GM19240 (cell line): ENCODE results near the gene TLCD5.

Experiments
- DNase-seq: peaks from one replicate; pipeline ENCODE4 v3.0.0; 2011; ENCODE audit warnings: low spot score; ENCODE audit not compliant: insufficient read length

Gene TLCD5

DNA sequence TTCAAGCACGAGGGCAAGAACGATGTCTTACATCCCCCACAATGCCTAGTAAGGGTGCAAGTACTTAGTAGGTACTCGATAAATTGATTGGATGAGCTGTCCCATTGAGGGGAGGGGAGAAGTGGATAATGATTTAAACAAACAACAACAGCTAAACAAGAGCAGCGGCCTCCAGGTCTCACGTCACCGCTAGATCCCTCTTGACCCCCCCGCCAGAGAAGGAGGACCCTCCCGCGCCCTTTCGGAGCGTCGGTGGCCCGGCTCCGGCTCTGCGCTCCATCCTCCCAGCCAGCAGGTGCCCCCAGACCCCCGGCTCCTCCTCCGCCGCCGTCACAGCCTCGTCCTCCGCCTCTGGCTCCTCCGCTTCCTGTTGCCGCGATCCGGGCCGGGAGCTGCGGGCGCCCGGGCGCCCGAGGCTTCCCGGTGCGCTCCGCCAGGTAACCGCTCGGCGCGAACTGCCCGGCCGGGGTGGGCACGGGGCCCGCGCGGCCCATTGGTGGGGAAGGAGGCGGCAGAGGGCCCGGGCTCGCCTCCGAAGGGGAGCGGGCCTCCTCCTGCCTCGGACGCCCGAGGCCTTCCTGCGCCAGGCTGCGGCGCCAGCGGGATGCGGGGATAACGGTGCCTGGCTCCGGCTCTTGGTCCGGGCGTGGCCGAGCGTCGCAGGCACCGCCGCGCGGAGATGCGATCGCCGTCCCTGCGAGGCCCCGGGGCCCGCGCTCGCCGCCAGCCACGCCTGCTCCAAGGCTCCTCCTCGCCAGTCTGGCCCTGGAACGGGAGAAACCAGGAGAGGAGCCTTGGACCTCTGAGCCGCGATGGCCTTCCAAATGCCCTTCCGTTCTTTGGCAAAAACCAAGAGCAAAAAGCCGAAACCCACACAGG is at the start of gene TLCD5:
Gene TLCD5, plus strand, starts transcription at position 368 of the 879 bp plus-strand sequence. CDS start 2,143 bp downstream, outside the sequence.
- no peak for DNase-seq

DNA sequence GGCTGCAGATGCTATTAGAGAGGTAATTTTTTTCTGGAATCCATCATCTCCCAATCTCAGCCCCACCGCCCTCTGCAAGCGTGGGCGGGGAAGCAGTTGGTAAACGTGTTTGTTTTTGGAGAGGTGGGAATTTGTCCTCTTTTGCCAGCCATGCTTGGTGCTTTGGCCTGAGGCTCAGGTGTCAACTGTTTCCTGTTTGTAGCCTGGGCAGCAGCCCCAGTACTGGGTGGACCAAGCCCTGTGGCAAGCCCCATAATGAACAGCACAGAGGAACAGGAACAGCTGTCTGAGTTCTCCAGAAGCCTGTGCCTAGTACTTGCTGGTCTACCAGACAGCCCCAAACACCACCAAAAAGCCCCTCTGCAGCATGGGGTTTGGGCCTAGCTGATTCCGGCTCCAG is 45.6 kb upstream of the TLCD5 start:
- no peak for DNase-seq

DNA sequence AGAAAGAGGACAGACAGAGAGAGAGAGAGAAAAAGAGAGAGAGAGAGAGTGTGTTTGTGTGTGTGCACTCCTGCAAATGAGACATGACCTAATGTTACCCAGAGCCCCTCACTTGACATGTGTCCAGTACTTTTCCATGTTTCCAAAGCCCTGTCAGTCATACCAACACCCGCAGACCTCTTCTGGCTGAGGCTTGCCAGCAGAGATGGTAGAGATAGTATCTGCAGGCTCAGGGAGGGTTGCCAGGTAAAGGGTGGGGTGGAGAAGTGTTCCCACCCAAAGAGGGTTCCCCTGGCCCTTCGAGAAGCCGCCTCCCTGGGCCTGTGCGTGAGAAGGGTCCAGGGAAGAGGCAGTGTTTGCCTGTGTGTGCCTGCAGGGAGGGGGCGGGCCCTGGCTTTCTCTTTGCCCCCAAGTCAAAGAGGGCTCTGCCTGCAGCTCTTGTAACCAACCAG is 44.5 kb upstream of the TLCD5 start:
- no peak for DNase-seq

DNA sequence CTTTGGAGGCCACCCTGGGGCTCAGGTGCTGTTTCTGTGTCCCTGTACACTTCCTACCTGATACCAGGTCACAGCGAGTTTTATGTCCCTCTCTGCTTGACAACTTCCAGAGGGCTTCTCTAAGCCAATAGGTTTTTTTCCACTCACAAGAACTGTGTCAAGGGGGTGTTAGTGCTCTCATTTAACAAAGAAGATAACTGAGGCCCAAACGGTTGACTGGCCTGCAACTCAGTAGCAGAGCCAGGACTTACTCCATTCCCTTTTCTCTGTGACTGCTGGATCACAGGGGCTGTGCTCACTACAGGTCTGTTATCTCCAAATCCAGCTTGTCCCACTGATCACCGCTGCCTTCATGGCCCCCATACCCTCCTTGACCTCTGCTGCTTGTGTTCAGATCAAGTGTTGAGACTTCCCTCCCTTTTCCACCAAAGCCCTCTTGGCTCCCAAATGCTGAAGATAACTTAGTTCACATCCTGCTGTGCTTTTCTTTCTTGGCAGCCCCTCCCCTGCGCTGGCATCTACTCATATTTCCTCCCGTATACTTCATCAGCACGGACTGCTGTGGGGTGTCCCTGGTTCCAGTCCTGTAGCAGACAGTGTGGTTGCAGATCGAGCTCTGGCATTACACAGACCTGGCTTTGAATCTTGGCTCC is 43.8 kb upstream of the TLCD5 start:
- DNase-seq: no peak

DNA sequence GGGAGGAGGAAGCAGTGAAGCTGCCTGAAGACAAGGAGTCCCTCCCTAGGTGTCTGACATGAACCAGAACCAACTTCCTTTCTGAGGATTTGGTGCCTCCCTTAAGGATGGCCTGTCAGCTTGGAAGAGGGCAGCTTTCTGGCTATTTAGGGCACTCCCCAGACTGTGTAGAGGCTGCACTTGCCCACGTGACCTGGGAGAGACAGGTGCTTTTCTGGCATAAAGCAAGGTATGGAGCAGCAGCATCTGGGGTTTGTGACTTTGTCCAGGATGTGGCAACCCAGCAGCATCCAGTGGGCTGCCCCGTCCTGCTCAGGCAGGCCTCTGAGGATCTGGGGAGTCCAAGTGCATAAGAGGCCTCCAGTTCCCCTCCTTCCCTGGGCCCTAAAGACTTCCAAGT is 42.0 kb upstream of the TLCD5 start:
- DNase-seq: no peak

DNA sequence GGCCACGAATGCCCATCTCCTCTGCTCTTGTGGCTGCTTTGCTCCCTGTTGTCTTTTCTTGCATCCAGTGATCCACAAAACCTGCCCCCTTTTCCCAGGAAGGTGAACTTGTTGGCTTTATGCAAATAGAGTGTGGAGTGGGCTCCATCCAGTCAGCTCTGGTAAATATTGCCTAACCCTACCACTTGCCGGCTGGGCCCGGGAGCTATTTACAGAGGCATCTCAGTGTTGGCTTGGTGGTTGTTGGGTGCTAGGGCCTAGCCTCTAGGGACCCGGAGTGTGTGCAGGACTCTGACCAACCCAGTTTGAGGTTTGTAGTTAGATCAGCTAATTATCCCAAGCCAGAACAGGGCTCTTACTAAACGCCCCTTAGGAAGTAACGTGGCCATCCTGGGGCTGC is 40.8 kb upstream of the TLCD5 start:
- no peak for DNase-seq

DNA sequence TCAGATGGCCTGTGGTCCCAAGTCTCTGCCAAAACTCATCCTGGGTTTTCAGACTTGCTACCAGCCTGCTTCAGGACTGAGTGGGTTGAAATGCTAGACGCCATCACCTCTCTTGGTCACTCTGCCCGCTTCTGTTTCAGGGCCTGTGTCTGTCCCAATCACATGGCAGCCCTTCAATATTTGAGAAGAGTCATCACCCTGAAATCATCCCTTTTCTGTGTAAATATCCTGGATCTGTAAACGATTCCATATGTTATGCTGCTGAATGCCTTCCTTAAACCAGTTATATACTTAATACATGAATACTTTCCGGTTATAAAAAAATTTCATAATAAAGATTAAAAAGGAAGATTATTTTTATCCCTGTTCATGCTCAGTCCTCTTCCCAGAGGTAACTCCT is 39.8 kb upstream of the TLCD5 start:
- no peak for DNase-seq

DNA sequence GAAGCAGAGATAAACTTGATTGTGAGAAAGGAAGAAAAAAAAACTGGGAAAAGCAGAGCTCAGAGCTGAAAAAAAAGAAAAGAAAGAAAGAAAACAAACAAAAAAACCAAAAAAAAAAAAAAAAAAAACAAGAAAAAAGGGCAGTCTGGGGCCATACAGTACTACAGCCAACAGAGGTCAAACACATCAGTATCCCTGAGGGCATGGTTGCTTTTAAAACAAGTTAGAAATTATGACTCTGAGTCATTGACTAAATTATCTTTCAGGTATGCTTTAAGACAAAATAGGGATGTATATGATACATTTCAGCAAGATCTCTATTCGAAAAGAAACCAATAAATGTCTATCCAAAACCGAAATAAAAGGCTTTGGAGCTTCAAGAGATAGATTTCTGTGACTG is 37.1 kb upstream of the TLCD5 start:
- DNase-seq: no peak

DNA sequence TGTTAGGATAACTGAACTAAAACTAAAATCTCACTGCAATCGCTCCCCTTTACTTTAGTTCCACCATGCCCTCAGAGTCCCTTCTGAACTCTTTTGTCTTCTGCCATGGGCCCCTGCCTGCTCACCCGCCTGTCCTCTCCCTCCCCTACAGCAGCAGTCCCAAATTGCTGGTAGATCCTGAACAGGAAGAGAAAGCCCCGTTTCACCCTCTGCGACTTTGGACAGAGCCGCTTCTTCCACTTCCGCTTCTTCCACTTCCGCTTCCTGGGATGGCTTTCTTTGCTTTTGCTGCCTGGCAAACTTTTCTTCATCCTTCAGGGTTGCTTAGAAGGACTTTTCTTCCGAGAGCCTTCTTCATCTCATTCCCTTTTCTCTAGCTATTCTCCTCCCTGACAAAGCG is 35.7 kb upstream of the TLCD5 start:
- DNase-seq: no peak

DNA sequence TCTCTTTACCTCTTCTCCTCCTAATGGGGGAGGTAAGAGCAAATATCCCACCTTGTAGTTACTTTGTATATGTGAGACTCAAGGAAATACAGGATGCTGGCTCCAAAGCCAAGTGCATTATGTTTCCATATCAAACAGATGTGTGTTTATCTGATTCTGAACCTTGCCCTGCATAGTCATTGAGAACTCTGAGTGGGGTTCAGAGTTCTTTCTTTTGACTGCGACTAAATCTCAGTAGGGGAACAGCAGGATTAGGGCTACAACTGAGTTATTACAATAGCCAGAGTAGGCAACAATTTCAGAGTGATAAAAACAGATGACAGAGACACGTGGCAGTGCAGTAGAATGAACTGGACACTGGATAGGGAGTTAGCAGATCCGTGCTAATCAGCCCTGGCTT is 34.1 kb upstream of the TLCD5 start:
- no peak for DNase-seq

DNA sequence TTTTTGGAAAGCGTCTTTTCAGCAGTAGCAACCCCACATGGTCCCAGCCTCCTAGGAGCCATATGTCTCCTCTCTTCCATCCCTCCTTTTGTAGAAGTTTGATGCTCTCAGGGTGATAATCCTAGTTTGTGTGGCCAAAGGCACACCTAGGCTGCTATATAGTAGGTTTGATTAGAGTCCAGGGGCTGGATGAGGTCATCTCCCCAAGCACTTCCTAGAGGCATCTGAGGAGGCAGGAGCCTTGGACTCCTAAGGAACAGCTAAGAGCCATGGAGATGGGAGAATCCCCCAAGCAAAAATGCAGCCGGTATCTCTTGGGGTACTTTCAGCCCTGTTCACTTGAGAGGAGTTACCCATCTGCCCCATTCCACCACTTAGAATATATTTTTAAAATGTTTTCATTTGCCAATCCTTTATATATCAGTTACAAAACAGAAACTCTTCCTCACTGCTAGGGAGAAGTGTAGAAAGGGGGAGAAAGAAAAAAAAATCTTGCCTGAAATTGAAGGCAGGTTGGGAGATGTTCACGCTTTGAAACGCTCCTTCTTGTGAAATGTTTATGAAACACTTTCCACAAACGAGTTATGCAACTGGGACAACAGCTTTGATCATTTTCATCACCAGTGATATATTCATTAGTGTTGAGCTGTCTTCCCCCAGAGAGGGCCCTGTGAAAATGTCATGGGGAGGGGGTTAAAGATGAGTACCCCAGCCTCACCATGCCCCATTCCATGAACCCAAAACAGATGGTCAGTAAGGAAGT is 31.9 kb upstream of the TLCD5 start:
- DNase-seq: no peak

DNA sequence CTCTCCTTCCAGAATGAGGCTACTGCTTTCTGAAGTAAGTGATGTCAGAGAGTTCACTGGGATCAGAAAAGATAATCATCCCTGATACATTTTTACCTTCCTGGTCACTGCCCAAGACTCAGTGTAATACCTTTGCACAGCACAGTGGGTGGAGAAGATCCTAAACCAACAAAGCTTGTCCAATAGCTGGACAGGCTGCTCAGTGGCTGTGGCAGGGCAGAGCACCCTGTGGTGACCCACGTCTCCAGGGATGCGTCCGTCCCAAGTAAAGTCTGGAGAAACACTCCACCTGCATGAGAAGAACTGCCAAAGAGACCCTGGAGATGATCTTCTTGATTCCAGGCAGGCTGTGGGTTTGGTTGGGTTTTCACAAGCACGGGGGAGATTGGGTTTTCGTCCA is 31.0 kb upstream of the TLCD5 start:
- DNase-seq: no peak

DNA sequence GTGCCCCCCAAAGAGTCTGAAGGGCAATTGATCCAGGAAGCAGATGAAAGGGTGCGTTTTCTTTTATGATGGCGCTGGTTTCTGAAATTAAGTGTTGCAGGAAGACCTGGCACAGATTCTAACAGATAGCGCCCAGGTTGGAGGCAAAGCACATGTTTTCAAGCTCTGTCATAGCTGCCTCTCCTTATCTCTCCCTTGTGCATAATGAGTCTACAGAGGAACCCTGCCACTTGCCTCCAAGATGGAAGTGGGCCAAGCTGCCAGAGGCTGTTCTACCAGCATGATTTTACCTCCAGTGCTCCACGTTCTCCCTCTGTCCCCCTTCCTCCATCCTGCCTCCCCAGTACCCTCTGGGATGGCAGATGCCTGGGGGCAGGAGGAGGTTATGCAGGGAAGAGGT is 30.0 kb upstream of the TLCD5 start:
- no peak for DNase-seq

DNA sequence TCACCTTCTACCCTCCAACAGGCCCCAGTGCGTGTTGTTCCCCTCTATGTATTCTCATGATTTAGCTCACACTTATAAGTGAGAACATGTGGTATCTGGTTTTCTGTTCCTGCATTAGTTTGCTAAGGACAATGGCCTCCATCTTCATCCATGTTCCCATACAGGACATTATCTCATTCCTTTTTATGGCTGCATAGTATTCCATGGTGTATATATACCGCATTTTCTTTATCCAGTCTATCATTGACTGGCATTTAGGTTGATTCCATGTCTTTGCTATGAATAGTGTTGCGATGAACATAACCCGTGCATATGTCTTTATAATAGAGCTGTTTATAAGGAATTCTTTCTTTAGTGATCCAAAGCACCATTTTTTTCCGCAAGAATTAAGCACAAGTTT is 28.5 kb upstream of the TLCD5 start:
- no peak for DNase-seq

DNA sequence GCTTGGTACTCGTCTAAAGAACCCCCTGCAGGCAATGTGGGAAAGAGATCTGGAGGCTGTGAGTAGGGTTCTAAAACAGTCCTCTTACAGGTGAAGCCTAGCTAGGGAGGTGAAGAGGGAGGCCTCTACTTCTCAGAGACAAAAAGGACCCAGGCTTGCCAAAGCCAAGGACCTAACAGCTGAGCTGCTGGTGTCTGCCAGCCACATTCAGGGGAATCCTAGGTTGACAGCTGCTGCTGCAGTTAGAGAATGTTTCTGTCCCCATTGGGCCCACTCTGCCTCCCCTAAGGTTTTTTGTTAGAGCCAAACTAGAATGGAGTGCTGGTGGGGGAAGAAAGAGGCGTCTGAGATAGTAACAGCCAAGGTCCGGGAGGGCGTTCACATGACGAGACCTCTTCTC is 26.6 kb upstream of the TLCD5 start:
- DNase-seq: no peak

DNA sequence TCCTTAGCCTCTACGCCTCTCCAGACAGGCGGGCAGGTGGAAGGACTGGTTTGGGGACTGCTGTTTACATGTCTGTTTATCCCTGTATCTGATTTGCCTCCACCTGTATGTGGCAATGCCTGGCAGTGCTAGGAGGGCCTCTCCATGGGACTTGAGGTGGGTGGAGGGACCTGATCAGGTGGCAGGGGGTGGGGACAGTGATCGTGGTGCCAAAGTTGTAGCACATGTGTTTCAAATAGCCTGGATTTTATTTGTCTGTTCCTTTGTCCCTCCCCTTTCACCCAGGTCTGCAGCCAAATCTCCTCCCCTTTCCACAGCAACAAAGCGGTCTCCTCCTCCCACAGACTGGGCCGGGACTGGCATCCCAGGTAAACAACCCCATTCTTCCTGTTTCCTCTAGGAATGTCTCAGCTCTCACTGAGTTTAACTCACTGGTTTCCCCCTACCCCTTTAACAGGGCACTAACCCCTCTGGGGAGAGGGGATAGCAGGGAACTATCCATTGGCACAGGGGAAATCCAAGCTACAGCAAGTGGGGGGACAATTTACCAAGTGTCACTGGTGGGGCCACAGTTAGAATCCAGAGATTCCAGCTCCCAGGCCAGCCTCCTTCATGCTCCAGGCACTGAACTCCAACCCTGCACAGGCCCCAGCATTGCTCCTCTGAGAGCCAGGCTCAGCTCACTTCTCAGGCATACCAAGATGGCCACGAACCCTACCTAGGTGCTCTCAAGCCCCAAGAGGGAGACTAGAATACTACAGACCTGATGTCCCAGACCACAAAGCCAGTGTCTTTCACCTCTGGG is 22.9 kb upstream of the TLCD5 start:
- no peak for DNase-seq

DNA sequence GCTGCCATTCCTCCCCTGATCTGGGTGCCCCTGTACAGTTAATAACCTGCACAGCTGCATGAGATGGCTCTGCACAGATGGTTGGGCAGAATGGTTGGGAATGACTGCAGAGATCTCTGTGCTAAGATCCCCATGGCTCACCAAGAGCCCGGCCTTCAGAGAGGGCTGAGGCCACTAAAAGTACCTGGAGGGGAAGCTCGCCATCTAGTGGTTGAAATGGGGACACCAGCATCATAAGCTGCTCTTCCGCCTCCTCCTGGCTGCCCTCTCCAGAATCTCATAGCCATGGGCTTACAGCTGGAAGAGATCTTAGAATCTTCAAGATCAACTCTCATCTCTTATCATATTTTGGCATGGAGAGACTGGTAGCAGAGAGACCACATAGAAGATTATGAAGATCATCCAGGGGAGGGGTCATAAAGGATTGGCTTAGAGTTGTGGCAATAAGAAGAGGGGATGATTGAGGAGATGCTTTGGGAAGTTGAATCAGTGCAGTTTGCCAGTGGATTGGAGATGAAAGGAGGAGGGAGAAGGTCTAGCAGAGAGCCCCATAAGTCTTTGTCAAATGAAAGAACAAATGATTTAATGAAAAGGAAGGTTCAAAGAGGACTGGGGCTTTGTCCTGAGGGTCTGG is 22.0 kb upstream of the TLCD5 start:
- peak; percentile 20 for DNase-seq

DNA sequence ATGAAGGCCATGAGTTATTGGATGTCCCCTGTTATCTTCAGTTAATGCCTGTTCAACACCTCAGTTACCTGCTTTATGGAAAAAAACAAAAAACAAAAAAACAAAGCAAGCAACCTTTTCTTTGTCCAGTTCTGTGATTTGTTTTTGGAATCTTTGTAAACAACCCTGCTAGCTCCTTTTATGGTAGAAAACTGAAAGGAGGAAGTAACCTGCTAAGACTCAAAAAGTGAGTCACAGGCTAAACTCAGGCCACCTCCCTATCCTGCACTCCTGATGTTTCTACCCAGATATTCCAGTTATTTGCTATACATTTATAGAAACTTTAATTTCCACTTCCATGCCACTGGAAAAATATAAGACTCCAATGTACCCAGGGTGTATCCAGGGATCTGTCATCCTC is 20.6 kb upstream of the TLCD5 start:
- no peak for DNase-seq

DNA sequence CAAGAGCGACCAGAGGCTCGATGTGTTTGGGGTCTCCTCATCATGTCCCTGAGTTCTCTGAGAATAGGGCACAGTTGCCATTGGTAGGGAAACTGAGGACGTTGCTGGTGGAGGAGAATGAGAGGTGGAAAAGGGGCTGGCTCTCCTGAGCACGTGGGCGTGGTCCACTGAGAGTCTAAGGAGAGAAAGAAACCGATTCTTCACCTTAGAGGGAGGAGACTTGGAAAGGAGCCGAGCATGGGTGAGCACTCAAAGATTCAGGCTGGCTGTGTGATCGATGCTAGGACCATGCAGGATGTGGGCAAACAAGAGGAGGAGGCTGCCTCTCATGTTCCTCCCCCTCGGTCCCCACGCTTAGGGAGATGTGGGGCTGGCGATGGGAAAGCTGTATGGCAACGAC is 19.8 kb upstream of the TLCD5 start:
- DNase-seq: no peak

DNA sequence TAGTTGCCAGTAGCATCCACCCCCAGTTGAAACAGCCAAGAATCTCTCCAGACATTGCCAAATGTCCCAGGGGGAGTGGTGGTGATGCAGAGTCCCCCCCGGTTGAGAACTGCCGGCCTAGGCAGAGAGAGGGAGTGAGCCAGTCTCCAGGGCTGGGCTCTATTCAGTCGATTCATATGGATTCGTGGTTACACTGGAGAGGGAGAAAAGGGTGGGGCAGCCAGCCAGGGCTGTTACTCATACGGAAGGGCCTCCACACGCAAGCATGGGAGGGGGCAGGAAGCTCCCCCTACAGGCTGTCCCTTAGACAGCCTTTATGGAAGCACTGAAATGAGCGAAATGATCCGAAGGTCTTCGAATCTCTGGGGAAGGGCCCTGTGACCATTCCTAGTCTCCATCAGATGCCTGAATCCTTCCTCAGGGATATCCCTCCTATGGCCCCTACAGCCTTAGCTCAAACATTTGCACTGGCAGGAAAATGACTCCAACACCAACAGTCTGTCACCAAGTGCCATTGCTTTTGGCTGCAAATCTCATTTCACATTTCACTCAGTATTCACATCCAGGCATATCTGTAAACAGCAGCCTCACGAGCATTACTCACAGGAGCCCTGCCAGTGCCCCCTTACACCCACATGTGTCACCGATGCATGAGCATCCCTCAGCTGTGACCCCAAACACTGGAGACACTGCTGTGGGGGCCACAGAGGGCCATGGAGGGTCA is 18.4 kb upstream of the TLCD5 start:
- DNase-seq: no peak
